GDM1 (cell line): ENCODE data around the gene NCAN.
"Not testable (repeated sequence)": the region's sequence is repeated elsewhere in the genome, so short reads cannot be mapped to it uniquely, and the experiment has no call there.

Experiments
- DNase-seq: peaks from one replicate; lab custom pipeline; 2025; lab: John Stamatoyannopoulos, UW

NCAN gene

GRCh38 chr19:19211499-19212420 lies at the start of gene NCAN:
Gene NCAN (plus strand): TSS chr19:19211958. CDS start chr19:19216954, 4,996 bp downstream.
- DNase-seq = no peak

GRCh38 chr19:19162495-19162894 lies 49.3 kb upstream of the NCAN start:
- DNase-seq = no peak

- no peak for DNase-seq
Observed at GRCh38 chr19:19165396-19165795, 46.4 kb upstream of the NCAN start.

- no peak for DNase-seq
Observed at GRCh38 chr19:19167612-19168011, 44.1 kb upstream of the NCAN start.

GRCh38 chr19:19169236-19170052 lies 42.3 kb upstream of the NCAN start:
- DNase-seq = no peak

- no peak for DNase-seq
Observed at GRCh38 chr19:19170053-19170872, 41.5 kb upstream of the NCAN start, which contains the start of gene MEF2B. Gene MEF2B (minus strand): TSS chr19:19170263. CDS start chr19:19150735, 19,528 bp downstream.

GRCh38 chr19:19170873-19171672 lies 40.7 kb upstream of the NCAN start:
- DNase-seq = no peak

GRCh38 chr19:19171821-19172532 lies 39.8 kb upstream of the NCAN start:
- no peak for DNase-seq

- not testable (repeated sequence) for DNase-seq
Observed at GRCh38 chr19:19173243-19173642, 38.5 kb upstream of the NCAN start.

- no peak for DNase-seq
Observed at GRCh38 chr19:19176950-19177349, 34.8 kb upstream of the NCAN start.

- no peak for DNase-seq
Observed at GRCh38 chr19:19179548-19180441, 32.0 kb upstream of the NCAN start.

GRCh38 chr19:19181488-19181998 lies 30.2 kb upstream of the NCAN start:
- DNase-seq = no peak

- DNase-seq = peak; percentile 63
Observed at GRCh38 chr19:19185853-19186740, 25.7 kb upstream of the NCAN start.

GRCh38 chr19:19186742-19187141 lies 25.0 kb upstream of the NCAN start:
- no peak for DNase-seq

GRCh38 chr19:19191768-19192077 lies 20.0 kb upstream of the NCAN start:
- DNase-seq = no peak

- DNase-seq = peak; percentile 98
Observed at GRCh38 chr19:19192078-19192882, 19.5 kb upstream of the NCAN start, which contains the start of the genes BORCS8 and RFXANK. Gene BORCS8 (minus strand): TSS chr19:19192152. CDS start chr19:19192117, 35 bp downstream. Gene RFXANK (plus strand): TSS chr19:19192258. CDS start chr19:19193947, 1,689 bp downstream.

GRCh38 chr19:19192910-19193423 lies 18.8 kb upstream of the NCAN start:
- no peak for DNase-seq
